G401 (cell line): ENCODE data around the gene APBA3. TPM values are rescaled to one million over a fixed set of nuclear protein-coding genes. Genes with fewer than 3 reads are reported as not detected.

Source experiments
- DNase-seq: peaks from one replicate; pipeline ENCODE4 v3.0.0-alpha.2; 2015; ENCODE audit warnings: low spot score
- in situ Hi-C: cut with HindIII; loops from 2 replicates; pipeline ENCODE4 v1.10.0; 2016; ENCODE audit warnings: low sequenced_read_pairs, mixed read lengths
- total RNA-seq: library from RNA; depleted of rRNA; stranded (reverse); fragments of >200 nt; shearing (Covaris generic); gene quantifications from 2 replicates; pipeline ENCODE4 v1.2.3, GENCODE V29; 2014; rRNA removed

The APBA3 gene
- 18.2 and 27.1 TPM in 2 replicates for total RNA-seq

- peak; percentile 84 for DNase-seq
- in situ Hi-C loops: no loop called here
Measured at GRCh38 chr19:3761382-3762129, at the start of gene APBA3. Gene APBA3 (minus strand): TSS chr19:3761692. CDS start chr19:3760264, 1,428 bp downstream.

GRCh38 chr19:3810708-3811355 lies 49.3 kb upstream of the APBA3 start:
- in situ Hi-C loops: no loop called here
- DNase-seq: no peak

GRCh38 chr19:3809881-3810707 lies 48.6 kb upstream of the APBA3 start:
- in situ Hi-C loops: no loop called here
- no peak for DNase-seq

GRCh38 chr19:3808420-3809143 lies 47.1 kb upstream of the APBA3 start:
- in situ Hi-C loops: no loop called here
- DNase-seq: peak; percentile 49

GRCh38 chr19:3807574-3808354 lies 46.3 kb upstream of the APBA3 start:
- in situ Hi-C loops: no loop called here
- DNase-seq: no peak

- in situ Hi-C loops: no loop called here
- DNase-seq: no peak
Measured at GRCh38 chr19:3807131-3807480, 45.6 kb upstream of the APBA3 start.

GRCh38 chr19:3805859-3806258 lies 44.4 kb upstream of the APBA3 start:
- in situ Hi-C loops: no loop called here

GRCh38 chr19:3804429-3804828 lies 42.9 kb upstream of the APBA3 start:
- in situ Hi-C loops: no loop called here
- no peak for DNase-seq

More at GRCh38 chr19:3805859-3806258, 44.4 kb upstream of the APBA3 start:
- DNase-seq: no peak

GRCh38 chr19:3803986-3804385 lies 42.5 kb upstream of the APBA3 start:
- DNase-seq: no peak
- in situ Hi-C loops: no loop called here

- in situ Hi-C loops: no loop called here
- DNase-seq: no peak
Measured at GRCh38 chr19:3803114-3803888, 41.8 kb upstream of the APBA3 start.

- in situ Hi-C loops: no loop called here
- DNase-seq: peak; percentile 79
Measured at GRCh38 chr19:3801412-3802096, 40.1 kb upstream of the APBA3 start.

GRCh38 chr19:3800996-3801395 lies 39.5 kb upstream of the APBA3 start:
- in situ Hi-C loops: no loop called here
- DNase-seq: no peak

- in situ Hi-C loops: no loop called here
- no peak for DNase-seq
Measured at GRCh38 chr19:3798137-3798536, 36.6 kb upstream of the APBA3 start.

- in situ Hi-C loops: no loop called here
- no peak for DNase-seq
Measured at GRCh38 chr19:3796358-3796757, 34.9 kb upstream of the APBA3 start.

- no peak for DNase-seq
- in situ Hi-C loops: no loop called here
Measured at GRCh38 chr19:3793799-3794198, 32.3 kb upstream of the APBA3 start.

GRCh38 chr19:3792114-3792513 lies 30.6 kb upstream of the APBA3 start:
- in situ Hi-C loops: no loop called here
- no peak for DNase-seq

GRCh38 chr19:3790941-3791340 lies 29.4 kb upstream of the APBA3 start:
- no peak for DNase-seq
- in situ Hi-C loops: no loop called here
